ENCODE measurements around the gene TMEM117.

GRCh38 chr12:44379831-44380230 lies 544.0 kb downstream of the TMEM117 start:
- no peak for TF ChIP-seq CTCF (conservative IDR thresholded peaks at IDR 0.05 in 1 of 2, IDR thresholded peaks at IDR 0.05 in 1 of 2; ENCODE audit: extremely low read depth in 1 of 2, insufficient read depth in 1 of 2, low read depth in 1 of 2, low read length in 2 of 2)
- TF ChIP-seq EZH2 (IDR thresholded peaks at IDR 0.05; ENCODE audit: borderline replicate concordance, low read length) = no peak

All from mammary epithelial cell (primary cell).